Left hindlimb (tissue), 1 donor: ENCODE data around the gene MAN1A1.
"Not testable (repeated sequence)": the region's sequence is repeated elsewhere in the genome, so short reads cannot be mapped to it uniquely, and the experiment has no call there.

Experiments
- DNase-seq: peaks from one replicate; pipeline ENCODE4 v3.0.0-alpha.2; 2018

MAN1A1 gene

DNA sequence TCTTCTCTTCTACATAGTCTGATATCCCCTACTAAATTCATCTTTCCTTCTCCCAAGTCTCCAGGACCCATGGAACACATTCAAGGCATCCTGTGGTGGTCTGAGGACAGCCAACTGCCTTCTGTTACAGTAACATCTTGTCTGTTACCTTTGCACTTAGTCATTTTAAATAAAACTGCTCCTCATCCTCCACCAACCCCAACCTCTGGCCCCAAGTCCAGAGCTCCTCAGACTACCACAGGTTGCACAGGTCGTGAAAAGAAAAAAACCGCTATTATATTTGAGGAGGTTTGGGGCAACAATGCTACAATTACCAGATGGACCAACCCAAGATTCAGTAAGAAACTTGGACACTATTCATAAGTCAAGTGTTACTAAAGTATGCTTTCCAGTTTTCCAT, 49.9 kb downstream of the MAN1A1 start:
- no peak for DNase-seq

DNA sequence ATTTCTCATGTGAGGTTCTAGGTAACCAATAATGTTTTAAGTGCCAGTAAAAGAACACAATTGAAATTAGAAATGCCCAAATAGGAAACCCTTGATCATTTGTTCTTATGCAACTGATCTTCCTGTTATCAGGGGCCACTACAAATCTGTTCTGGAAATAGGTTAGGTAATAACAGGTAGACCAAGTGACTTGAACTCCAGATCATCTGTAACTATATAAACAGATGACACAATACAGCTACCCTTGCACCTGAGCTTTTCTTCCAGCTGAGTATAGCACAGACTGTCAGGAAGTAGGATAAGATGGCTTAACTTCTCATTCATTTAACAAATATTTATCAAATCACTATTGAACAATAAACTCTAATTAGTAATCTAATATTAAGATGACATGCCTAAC, 52.5 kb downstream of the MAN1A1 start:
- no peak for DNase-seq

DNA sequence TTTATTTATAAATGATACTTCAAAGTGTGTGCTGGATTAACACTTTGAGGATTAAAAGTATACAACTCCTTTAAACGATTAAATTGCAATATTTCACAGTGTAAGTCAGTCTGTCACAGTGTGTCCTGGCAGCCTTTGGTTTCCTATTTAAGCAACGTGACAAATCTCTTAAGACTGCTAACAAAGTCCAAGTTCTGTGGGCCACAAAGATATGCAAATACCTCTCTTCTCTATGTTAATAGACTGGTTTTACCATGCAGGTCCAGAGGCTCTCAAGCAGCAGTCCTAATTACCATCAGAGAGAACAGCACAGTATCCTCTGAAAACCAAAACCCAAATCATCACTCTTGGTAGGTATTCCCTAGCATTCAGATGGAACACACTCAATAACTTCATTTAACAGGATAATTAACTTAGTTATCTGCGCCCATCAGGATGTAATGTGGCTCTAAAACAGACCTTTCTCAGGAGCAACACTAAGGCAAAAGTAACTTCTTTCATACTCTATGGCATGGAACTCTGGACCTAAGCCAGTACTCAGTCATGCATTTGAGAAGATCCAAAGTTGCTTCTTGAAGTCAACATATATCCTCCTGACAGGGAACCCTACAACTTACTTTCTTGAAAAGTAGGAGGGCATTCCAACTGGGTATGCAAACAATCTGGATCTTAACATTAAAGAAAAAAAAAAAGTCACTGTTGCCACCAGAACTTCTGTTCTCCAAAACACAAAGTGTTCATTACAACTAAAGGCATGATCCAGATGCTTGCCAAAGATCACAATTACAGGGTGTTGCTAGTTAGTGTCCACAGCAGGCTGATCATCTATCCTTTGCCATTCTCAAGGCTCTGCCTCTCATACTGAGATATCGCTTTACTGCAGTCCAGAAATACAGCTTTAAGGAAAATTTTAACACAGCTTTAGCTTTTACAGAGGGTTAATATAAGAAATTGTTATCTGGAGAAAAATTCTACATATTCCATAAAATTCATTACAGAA, 53.2 kb downstream of the MAN1A1 start:
- DNase-seq, result no peak

DNA sequence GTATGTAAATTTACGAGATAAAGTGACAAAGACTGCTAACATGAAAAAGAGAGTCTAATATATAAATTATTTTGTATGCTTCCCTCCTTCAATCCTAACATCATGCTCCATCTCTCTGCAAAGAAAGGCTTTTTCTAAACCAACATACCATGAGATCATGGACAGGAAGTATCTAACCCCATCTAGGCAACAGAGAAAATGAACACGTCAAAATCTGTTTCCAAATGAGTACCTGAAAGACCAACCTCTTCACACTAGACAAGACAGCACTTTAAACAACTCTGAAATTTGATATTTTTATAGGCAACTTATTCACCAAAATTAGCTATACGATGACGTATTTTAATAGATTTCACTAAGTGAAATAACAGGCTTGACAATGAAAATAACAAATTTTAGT, 54.6 kb downstream of the MAN1A1 start:
- DNase-seq, result no peak

DNA sequence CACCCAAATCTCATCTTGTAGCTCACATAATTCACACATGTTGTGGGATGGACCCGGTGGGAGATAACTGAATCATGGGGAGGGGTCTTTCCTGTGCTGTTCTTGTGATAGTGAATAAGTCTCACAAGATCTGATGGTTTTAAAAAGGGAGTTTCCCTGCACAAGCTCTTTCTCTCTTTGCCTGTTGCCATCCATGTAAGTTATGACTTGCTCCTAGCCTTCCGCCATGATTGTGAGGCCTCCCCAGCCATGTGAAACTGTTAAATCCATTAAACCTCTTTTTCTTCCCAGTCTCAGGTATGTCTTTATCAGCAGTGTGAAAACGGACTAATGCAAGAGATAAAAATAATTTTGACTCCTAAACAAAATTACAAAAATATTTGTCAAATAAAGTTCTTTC, 58.5 kb downstream of the MAN1A1 start:
- DNase-seq, result not testable (repeated sequence)

DNA sequence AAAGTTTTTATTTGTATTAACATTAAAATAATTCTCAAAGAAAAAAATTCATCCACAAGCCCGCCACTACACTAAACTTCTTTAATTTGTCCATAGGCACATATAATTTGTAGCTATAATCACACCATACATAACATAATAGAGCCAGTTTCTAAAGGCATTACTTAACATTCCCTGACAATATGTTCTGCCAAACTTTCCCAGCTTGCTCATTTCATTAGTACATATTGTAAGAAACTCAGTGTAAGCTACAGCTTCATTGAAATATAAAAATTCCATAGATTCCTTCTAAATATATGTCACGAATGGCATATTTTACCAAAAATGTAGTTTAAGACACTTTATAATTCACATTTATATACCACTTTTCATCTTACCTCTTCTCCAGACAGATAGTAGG, 59.3 kb downstream of the MAN1A1 start:
- DNase-seq, result no peak

DNA sequence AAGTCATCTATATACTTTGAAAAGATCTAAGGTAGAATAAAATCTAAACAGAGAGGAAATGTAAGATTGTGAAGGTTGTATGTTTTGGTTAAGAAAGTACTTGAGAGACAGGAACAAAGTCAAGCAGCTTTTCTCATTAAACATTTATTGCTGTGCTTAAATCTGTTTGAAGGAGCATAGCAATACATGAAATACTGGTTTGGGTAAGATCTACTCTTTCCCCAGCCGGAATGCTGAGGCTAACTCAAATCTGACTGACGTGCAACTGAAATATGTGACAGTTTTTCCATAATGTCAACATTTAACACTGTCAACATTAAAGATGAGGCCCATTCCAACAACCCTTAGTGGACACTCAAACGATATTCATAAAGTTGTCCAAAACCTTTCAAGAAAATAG, 59.9 kb downstream of the MAN1A1 start:
- DNase-seq, result no peak

DNA sequence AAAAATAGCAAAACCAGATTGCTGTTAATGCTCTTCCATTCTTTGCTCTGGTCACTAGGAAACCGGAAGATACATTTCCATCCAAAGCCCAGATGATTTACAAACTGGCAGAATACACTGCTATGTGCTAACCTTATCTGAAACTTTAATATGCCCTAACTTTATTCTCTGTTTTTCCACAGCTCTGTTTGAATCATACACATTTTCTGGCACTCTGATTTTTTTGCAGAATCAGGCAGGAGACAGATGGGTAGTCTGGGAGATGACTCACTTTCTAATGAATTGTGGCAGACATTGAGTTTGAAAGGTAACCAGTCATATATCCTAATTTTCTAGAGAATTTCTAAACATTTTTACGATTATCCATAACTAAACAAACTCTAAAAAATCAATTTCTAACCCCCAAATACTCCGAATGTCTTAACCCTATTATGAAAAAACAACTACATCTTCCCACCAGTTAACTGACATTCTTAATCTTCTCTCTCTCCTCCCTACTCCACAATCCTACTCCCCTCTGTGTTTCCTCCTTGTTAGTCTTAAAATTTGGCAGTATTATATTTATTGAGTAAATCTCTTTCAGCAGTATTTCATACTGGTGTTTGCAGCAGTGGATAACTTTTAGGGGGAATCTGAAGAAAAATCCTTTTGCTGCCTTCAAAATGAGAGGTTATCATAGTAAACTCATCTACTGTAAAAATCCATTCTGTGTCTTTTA, 63.5 kb downstream of the MAN1A1 start:
- DNase-seq, result no peak

DNA sequence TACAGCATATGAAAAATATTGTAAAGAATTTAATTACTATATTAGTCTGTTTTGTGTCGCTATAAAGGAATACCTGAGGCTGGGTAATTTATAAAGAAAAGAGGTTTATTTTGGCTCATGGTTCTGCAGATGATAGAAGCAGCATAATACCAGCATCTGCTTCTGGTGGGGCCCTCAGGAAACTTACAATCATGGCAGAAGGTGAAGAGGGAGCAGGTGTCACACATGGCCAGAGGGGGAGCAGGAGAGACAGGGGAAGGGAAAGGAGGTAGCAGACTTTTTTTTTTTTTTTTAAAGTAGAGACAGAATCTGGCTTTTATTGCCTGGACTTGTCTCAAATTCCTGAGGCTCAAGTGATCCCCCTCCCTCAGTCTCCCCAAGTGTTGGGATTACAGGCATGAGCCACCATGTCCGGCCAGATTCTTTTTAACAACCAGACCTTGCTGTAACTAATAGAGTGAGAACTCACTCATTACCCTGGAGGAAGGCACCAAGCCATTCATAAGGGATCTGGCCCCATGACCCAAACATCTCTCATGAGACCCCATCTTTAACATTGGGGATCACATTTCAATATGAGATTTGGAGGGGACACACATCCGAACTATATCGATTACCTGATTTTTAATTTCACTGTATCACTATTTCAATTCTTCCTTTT, 64.6 kb downstream of the MAN1A1 start:
- no peak for DNase-seq

DNA sequence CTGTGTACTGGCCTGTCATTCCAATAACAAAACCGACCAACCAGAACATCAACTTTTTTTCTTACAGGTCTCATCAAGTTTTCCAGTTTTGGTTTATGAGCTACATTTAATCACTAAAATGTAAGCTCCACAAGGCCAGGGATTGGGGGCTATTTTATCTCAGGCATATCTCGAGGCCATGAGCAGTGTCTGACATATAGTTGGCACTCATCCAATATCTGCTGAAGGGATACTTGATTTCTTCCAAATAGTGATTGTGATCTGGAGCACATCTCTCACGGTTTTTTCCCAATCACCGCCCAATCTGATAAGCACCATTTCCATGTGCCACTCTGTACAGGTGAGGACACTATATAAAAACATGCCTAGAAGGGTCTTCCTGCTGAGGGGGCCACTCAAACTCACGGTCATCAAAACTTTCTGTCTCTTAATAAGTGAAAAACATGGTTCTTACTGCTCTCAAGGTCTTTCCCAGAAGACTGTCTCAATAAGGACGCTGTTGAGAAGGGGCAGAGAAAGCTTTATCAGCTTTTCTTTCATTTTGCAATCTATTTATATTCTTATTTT, 65.5 kb downstream of the MAN1A1 start:
- no peak for DNase-seq

DNA sequence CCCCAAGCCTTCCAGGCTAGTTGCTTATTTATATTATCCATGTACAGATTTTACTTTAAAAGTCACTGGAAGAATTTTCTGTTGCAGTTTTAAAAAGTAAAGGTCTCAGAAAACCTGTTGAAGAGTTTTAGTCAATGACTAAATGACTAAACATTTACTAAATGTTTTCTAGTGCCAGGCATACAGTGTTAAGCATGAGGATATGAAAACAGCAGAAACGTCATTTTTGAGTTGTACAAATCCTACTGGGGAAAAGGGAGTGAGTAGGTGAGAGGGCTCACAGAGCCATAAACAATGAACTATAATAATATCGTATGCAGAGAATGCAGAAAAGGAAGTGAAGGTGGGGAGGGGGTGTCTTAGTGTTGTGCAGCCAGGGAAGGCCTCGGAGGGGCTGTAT, 66.3 kb downstream of the MAN1A1 start:
- DNase-seq, result no peak

DNA sequence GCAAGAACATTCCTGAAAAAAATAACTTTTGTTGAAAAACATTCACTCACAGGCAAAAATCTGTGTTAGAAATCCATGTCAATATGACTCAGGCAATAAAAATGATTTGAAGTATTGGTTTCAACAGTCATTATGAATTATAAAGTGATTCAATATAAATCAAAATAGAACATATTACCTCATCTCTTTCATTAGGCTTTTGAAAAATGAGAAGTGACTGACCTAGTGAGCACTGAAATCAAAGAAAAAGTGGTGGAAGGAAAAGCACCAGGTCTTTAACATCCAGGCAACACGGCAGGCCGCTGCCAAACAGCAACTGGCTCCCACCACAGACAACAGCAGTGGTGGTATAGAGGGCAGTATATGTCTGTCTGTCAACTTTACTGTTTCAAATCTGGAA, 68.9 kb downstream of the MAN1A1 start:
- no peak for DNase-seq

DNA sequence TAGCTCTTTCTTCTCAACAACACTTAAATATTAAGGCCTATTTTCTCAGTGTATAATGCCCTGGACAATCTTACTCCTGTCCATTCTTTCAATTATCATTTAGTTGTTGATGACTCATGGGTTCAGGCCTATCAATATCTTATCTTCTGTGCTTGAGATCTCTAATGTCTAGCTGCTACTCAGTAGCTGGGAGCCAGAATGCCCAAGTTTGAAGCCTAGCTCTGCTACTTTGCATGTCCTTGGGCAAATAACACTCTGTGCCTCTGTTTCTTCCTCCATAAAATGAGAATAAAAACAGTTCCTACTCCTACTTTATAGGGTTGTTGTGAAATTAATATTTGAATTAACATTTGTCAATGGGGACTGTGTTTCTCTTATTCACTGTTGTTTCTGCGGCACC, 69.5 kb downstream of the MAN1A1 start:
- no peak for DNase-seq

DNA sequence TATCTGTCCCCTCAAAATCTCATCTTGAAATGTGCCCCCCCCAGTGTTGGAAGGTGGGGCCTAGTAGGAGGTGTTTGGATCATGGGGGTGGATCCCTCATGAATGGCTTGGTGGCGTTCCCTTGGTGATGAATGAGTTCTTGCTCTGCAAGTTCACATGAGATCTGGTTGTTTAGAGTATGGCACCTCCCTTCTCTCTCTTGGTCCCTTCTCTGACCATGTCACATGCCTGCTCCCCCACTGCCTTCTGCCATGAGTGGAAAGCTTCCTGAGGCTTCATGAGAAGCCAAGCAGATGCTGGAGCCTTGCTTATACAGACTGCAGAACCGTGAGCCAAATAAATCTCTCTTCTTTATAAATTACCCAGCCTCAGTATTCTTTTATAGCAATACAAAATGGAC, 70.9 kb downstream of the MAN1A1 start:
- DNase-seq, result no peak

DNA sequence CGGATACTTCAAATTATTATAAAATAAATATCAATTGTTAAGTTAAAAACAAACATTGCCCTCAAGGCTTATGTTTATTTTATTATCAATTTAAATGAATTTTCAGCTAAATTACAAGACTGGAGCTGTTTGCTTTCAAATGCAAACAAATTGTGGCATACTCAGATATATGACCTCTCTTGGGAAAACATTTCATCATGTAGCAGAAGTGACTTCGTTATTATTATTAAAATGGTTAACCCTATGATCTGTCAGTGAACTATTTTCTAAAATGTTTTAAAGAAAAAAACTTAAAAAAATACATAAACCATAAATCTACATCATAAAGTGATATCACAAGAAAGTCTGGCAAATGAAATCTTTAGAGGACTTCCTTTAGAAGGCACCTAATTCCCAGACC, 72.5 kb downstream of the MAN1A1 start:
- DNase-seq, result no peak

DNA sequence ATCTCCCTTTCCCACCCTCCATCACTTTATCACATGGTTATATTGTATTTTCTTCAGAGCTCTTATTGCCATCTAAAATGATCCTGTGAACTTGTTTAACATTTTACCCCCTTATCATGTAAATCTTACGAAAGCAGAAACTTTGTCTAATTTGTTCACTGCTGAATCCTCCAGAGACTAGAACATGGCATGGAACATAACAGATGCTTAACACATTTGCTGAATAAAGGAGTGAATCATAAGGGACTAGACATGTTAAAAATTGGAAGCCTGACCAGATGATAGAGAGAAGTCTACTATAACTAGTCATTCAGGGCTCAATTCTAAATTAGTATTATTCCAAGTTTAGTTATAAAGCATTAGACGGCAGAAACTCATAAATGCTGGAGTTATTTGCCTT, 73.3 kb downstream of the MAN1A1 start:
- no peak for DNase-seq

DNA sequence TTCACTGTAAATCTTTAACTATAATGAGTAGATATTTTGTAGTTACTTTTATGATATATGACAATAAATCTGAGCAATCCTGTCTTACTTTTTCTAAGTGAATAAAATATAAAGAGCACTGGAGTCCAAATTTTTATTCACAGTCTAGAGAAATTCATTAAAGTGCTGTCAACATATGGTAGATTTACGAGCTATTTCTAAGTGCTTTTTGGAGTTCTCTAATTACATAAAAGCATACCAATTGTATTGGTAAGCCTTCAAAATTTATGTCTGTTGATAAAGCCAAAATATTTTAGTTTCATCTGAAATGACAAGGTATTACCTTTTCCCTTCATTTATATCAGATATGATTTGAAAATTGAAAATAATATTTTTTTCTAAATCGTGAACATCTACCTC, 75.4 kb downstream of the MAN1A1 start:
- DNase-seq, result no peak

DNA sequence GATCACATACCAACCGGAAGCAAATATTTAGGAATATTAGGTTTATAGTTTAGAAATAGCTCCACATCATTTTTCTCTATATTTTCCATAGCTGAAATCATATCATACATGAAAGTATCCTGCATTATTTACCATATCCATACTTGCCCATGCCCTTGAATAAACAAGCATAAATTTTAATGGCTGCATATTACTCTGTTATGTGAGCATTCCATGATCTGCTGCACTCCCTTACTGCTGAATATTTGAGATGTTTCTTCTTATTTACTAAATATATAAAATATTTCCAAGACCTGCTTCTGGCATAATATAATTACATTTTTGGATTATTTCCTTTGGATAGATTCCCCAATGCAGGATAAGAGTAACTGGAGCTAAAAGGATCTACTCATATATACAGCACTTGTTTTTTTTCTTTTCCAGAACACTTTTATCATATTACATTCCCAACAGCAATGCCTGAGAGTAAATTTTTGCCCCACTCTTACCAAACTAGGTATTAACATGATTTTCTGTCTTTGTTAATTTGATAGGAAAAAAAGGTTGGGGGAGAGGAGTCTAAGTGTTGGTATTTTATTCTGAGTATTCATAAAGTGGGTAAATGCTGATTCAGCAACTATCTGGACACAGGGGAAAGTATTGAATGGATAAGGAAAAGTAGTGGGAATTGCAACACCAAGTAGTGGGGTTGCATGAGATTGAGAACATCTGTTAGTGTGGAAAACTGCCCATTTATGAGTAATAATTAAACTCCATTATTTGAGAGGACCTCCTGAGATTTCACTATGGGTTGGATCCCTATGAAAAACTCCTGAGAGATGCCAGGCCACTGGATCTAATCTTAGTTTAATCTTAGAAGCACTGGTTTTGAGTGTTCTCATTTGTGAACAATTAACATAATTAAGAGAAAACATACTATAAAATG, 76.0 kb downstream of the MAN1A1 start:
- no peak for DNase-seq

DNA sequence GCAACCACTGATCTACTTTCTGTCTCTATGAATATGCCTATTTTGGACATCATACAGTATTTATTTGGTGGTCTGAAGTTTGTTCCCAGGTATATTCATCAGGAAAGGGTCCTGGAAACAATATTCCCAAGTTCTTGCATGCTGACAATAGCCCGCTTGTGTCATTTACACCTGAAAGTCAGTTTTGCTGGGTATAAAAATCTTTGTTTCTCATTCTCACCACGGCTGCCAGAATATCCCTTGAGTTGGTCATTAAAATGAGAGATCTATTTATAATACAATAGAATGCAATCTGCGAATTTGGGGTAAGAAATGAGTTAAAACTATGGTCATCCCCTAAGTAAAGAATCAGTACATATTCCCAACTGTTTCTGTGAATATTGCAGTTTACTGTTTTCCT, 79.0 kb downstream of the MAN1A1 start:
- DNase-seq, result no peak

DNA sequence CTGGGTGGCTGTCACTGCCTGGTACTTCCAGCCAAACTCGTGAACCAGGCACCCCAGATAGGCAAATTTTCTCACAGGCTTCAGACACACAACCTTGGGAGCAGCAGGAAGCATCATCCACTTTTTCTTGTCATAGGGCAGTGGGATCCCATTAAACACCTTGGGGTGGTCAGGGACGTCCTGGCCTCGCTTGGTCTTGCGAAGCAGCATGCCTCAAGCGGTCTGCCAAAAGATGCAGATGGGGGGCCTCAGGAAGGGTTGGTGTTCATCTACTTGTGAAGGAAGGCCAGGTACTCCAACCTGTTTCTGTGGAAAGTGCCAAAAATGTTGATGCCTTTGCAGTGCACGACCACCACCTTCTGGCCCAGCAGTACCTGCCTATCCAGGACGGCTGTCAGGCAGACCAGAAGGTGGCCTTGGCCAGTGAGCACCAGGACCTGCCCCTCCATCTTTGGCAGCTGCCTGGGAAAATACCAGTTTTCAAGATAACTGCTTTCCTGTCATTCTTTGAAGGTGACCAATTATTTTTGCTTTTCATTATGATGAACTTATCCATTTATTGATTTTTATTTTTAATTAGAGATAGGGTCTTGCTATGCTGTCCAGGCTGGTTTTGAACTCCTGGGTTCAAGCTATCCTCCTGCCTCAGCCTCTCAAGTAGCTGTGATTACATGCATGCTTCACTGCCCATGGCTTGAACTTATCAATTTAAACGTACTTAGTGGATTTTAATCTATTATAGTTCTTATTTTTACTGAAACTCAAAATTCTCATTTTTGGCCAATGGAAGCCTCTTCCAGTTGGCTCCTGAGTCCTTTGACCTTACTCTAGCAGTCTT, 80.1 kb downstream of the MAN1A1 start:
- no peak for DNase-seq
